ENCODE measurements around the gene MLC1. TPM values are rescaled to one million over a fixed set of nuclear protein-coding genes. Genes with fewer than 3 reads are reported as not detected.

The MLC1 gene
- total RNA-seq, 1 donor from 2014 or later, result not detected

- H3K9me3 Mint-ChIP-seq, result no peaks in the 10 kb centered on the region
- H3K9ac ChIP-seq, result no peak overlapping the region
- no peak for DNase-seq (ENCODE audit: low spot score)
- no peak overlapping the region for H3K27ac Mint-ChIP-seq
- no peaks in the 10 kb centered on the region for H3K9me3 ChIP-seq (ENCODE audit: low read depth)
- H3K4me3 ChIP-seq, result no peak overlapping the region
- TF ChIP-seq EZH2 (IDR thresholded peaks at IDR 0.05) (no peak), EZH2phosphoT487 (IDR thresholded peaks at IDR 0.05) (no peak)
- TF ChIP-seq, protein P1, sequence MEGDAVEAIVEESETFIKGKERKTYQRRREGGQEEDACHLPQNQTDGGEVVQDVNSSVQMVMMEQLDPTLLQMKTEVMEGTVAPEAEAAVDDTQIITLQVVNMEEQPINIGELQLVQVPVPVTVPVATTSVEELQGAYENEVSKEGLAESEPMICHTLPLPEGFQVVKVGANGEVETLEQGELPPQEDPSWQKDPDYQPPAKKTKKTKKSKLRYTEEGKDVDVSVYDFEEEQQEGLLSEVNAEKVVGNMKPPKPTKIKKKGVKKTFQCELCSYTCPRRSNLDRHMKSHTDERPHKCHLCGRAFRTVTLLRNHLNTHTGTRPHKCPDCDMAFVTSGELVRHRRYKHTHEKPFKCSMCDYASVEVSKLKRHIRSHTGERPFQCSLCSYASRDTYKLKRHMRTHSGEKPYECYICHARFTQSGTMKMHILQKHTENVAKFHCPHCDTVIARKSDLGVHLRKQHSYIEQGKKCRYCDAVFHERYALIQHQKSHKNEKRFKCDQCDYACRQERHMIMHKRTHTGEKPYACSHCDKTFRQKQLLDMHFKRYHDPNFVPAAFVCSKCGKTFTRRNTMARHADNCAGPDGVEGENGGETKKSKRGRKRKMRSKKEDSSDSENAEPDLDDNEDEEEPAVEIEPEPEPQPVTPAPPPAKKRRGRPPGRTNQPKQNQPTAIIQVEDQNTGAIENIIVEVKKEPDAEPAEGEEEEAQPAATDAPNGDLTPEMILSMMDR (IDR thresholded peaks at IDR 0.05), result no peak
- H3K4me1 Mint-ChIP-seq, result peaks cover 9% of the 10 kb centered on the region
- H2AFZ ChIP-seq (replicated peaks), result no peak overlapping the region
- no peaks in the 10 kb centered on the region for H3K27me3 ChIP-seq
- H3K27me3 Mint-ChIP-seq (ENCODE audit: insufficient read depth, low read depth), result peaks cover 6% of the 10 kb centered on the region
- no peak overlapping the region for H3K4me2 ChIP-seq
- H3F3A ChIP-seq (ENCODE audit: low read depth), result no peaks in the 10 kb centered on the region
- H3K4me3 Mint-ChIP-seq, result no peak overlapping the region
- H3K79me2 ChIP-seq (ENCODE audit: low read depth), result no peaks in the 10 kb centered on the region
- H3K36me3 ChIP-seq, result no peaks in the 10 kb centered on the region
- no peaks in the 10 kb centered on the region for H3K4me1 ChIP-seq
- no peaks in the 10 kb centered on the region for H4K20me1 ChIP-seq (ENCODE audit: low read depth)
- H3K27ac ChIP-seq, result no peak overlapping the region
- H3K36me3 Mint-ChIP-seq, result no peaks in the 10 kb centered on the region
These were observed 13.1 kb downstream of the MLC1 start for GRCh38 chr22:50072167-50072555.

DNA sequence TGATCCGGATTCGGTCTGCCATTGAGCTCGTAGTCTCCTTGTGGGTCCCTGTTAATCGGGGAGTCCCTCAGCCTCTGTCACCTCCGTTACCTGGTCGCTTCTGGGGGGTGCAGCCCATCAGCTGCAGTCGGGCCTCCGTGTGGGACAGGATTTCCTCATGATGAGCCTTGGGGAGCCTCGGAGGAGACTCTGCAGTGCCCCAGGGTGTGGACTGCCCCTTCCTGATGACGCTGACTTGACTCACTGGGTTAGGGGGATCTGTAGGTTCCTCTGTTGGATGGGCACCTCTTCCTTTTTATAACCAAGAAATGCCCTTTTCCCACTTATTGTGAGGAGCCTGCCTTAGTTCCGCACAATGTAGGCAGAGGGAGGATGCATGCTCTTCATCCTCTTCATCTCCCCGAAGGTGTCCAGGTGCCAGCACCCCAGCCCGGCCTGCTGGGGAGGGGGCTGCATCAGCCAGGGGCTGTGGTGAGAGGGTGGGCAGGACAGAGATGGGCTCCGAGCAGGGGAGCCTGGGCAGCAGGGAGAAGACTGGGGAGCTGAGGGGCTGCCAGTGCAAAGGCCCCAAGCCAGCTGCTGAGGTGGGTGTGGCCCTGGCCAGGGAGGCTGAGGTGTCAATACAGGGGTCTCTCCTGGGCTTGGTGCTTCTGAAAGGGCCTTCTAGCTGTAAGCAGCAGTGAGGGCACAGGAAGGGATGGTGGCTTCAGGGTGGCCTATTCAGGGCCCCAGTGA is 13.6 kb downstream of the MLC1 start:
- Histone ChIP-seq H3K79me2 (ENCODE audit: low read depth) (no peaks in the 10 kb centered on the region), H3K9me3 (ENCODE audit: low read depth) (no peaks in the 10 kb centered on the region), H3K4me3 (no peak overlapping the region), H3K9ac (no peak overlapping the region), H3K27me3 (no peaks in the 10 kb centered on the region), H3K4me2 (no peak overlapping the region), H2AFZ (replicated peaks) (no peak overlapping the region), H3F3A (ENCODE audit: low read depth) (no peaks in the 10 kb centered on the region), H3K4me1 (no peaks in the 10 kb centered on the region), H3K27ac (no peak overlapping the region), H3K36me3 (no peaks in the 10 kb centered on the region), H4K20me1 (ENCODE audit: low read depth) (no peaks in the 10 kb centered on the region)
- H3K4me1 Mint-ChIP-seq, result peaks cover 8% of the 10 kb centered on the region
- H3K27me3 Mint-ChIP-seq (ENCODE audit: insufficient read depth, low read depth), result peaks cover 6% of the 10 kb centered on the region
- TF ChIP-seq EZH2 (IDR thresholded peaks at IDR 0.05), result no peak
- TF ChIP-seq, protein P1 (IDR thresholded peaks at IDR 0.05), result no peak
- no peak for TF ChIP-seq EZH2phosphoT487 (IDR thresholded peaks at IDR 0.05)
- no peak for DNase-seq (ENCODE audit: low spot score)
- no peaks in the 10 kb centered on the region for H3K9me3 Mint-ChIP-seq
- no peak overlapping the region for H3K4me3 Mint-ChIP-seq
- H3K27ac Mint-ChIP-seq, result no peak overlapping the region
- no peaks in the 10 kb centered on the region for H3K36me3 Mint-ChIP-seq

GRCh38 chr22:50070366-50070765 is 14.9 kb downstream of the MLC1 start:
- Histone ChIP-seq H3F3A (ENCODE audit: low read depth) (no peaks in the 10 kb centered on the region), H3K4me3 (no peak overlapping the region), H3K4me2 (no peak overlapping the region), H2AFZ (replicated peaks) (no peak overlapping the region), H3K27ac (no peak overlapping the region), H3K4me1 (no peaks in the 10 kb centered on the region), H3K27me3 (no peaks in the 10 kb centered on the region), H3K79me2 (ENCODE audit: low read depth) (no peaks in the 10 kb centered on the region), H3K9me3 (ENCODE audit: low read depth) (no peaks in the 10 kb centered on the region), H3K9ac (peak overlapping the region; percentile 37), H4K20me1 (ENCODE audit: low read depth) (no peaks in the 10 kb centered on the region), H3K36me3 (no peaks in the 10 kb centered on the region)
- DNase-seq (ENCODE audit: low spot score), result no peak
- H3K27ac Mint-ChIP-seq, result no peak overlapping the region
- peaks cover 6% of the 10 kb centered on the region for H3K4me1 Mint-ChIP-seq
- TF ChIP-seq EZH2phosphoT487 (IDR thresholded peaks at IDR 0.05) (no peak), EZH2 (IDR thresholded peaks at IDR 0.05) (no peak)
- TF ChIP-seq, protein P1 (IDR thresholded peaks at IDR 0.05), result no peak
- H3K4me3 Mint-ChIP-seq, result no peak overlapping the region
- H3K36me3 Mint-ChIP-seq, result no peaks in the 10 kb centered on the region
- peaks cover 9% of the 10 kb centered on the region for H3K27me3 Mint-ChIP-seq (ENCODE audit: insufficient read depth, low read depth)
- H3K9me3 Mint-ChIP-seq, result no peaks in the 10 kb centered on the region

Measured in neural progenitor cell (in vitro differentiated cells).